Activated CD4-positive, alpha-beta T cell treated with anti-CD3 and anti-CD28 coated beads for 1 hour (primary cell): ENCODE results near the gene IL4I1.

Experiments
- DNase-seq: peaks from one replicate; pipeline ENCODE4 v3.0.0-alpha.2; 2020

Gene IL4I1

DNA sequence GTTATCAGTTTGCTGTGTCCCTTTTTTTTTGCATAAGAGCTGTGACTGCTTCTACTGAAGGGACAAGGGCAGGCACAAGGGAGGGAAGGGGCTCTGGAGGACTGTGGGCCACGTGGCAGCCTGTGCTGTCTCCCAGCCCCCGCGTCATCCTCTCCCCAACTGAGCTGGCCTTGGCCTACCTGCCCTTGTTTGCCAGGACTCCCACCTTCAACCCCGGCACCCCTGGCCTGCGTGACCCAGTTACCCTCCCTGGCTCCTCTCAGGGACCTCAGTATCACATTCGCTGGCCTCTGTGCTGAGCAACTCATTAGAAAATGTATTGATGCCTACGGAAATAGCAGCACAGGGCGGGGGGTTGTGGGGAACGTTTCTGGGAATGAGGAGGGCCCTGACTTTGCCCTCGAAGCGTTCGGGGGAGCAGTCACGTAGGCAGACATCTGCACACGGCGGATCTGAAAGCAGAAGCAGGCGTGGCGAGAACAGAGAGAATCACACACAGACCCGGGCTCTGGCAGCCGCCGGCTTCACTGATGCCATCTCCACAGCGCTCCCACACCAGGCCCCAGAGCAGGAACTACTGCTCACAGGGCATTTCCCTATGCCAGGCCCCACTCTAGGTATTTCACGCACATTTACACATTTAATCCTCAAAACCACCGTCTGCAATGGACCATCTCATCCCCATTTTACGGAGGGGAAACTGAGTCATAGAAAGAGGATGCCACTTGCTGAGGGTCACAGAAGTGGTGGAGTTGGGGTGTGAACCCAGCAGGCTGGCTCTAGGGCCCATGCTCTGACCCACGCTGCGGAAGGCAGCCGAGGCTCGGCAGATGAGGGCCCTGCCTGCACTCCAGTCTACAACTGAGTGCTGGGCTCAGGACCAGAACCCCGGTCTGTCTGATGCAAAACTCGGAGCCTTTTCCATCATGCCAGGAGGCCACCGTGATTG, 26.6 kb upstream of the IL4I1 start:
- no peak for DNase-seq

DNA sequence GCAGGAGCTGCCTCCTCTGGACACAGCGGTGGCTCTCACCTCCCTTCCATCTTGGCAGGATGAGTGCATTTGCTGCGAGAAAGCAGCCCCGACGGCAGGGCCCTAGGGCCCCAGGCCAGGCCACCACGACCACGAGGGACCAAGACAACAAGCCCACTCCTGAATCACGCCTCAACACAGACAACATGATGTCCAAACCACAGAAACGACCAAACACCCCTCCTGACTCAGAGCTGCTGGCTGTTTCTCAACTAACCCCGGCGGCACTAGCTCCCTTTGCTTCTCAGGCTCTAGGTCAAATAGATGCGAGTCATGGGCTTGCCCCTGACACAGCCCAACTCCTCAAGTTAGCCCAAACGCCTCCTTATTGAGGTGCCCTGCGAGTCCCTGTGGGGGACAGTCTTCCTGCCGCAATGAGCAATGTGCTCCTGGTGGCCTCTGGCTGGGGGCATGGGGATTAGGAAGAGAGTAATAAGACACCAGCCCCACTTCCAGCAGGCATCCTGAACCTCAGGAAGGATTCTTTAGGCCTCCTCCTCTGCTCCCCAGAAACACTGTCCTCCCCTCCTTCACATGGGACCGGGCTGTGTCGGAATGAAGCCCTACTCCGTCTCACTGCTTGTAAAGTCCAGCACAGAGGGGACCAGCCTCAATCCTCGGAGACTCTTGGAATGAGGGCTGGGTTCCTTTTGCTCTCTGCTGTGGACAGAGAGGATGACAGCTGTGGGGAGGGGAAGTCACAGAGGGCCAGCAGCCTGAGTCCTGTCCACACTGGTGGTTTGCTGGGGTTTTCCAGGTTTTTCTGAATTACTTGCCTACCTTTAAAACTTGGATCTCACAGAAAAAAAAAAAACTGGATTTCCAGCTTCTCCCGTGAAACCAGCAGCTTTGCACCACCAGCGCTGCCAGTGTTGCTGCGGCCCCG, 25.4 kb upstream of the IL4I1 start:
- DNase-seq, result no peak

DNA sequence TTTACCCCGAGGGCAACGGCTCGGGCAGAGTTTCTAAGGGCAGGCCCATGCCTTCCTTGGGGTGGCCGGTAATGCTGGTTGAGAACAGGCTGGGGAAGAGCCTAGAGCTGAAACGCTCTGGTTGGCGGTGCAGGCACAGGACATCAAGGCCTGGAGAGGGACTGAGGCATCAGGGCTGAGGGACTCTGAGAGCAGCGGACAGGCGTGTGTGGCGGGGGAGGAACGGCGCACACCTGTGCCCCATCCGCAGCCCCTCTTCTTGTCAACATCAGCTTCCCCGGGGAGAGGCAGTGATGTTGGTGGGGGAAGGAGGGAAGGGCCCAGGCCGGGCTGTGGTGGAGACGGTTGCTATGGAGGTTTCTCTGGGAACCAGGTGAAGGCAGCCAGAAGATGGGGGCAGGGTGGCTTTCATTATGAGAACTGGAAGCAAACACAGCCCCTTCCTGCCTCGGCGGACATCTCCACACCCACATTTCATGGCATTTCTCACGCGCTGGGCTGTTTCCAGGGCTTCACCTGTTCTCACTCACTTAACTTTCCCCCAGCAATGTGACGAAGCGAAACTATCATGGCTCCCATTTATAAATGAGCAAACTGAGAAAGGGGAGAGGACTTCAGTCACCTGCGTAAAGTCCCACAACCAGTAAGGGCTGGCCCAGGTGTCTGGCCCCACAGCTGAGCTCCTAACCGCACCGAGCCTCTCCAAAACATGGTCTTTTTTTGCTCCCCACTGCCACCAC, 24.1 kb upstream of the IL4I1 start:
- no peak for DNase-seq

DNA sequence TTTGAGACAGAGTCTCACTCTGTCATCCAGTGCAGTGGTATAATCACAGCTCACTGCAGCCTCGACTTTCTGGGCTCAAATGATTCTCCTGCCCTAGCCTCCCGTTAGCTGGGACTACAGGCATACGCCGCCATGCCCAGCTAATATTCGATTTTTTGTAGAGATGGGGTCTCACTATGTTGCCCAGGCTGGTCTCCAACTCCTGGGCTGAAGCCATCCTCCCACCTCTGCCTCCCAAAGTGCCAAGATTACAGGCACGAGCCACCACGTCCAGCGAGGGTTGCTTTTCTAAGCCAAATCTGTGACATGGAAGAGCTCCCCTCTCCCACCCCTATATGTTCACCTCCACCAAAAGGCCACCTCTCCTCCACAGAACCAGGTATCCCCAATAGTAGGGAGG, 21.4 kb upstream of the IL4I1 start:
- DNase-seq, result no peak

DNA sequence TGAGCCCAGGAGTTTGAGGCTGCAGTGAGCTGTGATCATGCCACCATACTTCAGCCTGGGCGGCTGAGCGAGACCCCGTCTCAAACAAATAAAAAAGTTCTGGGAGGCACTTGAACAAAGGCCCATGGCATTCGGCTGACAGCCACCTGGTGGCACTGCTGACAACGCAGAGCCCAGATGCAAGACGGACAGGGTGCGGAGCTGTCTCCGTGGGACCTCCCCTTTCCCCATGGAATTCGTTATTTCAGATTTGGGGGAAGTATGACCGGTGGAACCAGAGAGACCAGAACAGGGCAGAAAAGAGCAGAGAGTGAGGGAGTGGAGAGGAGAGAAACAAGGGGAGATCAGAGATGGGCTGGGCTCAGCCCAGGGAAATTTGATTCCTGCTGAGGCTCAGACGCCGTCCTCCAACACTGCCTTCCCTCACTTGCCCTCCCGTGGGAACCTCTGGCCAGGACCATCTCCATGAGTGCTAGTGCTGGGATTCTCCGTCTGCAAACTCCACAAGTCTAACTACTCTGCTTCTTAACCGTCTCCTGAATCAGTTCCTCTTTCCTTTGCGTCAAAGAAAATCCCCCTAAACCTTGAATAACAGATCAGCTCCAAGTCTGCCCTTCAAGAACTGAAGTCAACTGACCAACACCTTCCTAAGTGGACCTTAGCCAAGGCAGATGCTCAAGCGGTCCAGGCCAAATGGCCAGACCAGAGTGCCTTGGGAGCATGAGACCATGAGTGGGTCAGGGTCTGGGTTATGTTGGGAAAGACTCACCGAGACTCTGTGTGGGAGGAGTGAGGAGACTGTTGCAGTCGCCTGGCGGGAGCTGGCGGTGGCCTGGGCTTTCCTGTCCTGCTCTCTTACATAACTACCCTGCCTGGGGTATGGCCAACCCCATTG, 20.4 kb upstream of the IL4I1 start:
- DNase-seq, result no peak

DNA sequence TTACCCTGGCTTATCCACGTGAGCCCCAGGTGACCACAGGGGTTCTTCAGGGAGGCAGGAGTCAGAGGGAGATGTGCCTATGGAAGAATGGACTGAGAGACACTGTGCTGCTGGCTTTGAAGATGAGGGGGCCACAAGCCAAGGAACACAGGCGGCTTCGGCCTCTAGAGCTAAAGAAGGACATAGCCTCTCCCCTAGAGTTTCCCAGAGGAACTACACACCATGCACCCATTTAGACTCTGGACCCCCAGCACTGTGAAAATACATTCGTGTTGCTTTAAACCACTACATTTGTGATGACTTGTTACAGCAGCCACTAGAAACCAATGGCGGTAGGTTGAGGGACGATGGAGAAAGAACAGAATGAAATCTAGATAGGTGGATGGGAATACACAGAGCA, 18.6 kb upstream of the IL4I1 start:
- no peak for DNase-seq

DNA sequence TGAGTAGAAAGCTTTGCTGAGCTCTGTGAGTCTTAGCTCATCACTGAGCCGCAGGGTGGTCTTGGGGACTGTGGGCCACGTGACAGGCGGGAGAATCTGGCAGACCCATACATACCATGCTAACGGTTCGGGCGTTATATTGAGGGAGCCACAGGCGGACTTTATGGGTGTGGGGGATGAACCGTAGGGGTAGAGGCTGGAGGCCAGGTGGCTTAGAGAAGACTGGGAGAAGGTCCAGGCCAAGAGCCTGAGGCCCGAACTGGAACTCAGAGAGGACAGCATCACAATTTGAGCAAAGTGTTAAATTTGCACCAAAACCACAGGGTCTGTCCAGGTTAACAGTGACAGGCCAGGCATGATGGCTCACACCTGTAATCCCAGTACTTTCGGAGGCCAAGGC, 17.0 kb upstream of the IL4I1 start:
- no peak for DNase-seq

DNA sequence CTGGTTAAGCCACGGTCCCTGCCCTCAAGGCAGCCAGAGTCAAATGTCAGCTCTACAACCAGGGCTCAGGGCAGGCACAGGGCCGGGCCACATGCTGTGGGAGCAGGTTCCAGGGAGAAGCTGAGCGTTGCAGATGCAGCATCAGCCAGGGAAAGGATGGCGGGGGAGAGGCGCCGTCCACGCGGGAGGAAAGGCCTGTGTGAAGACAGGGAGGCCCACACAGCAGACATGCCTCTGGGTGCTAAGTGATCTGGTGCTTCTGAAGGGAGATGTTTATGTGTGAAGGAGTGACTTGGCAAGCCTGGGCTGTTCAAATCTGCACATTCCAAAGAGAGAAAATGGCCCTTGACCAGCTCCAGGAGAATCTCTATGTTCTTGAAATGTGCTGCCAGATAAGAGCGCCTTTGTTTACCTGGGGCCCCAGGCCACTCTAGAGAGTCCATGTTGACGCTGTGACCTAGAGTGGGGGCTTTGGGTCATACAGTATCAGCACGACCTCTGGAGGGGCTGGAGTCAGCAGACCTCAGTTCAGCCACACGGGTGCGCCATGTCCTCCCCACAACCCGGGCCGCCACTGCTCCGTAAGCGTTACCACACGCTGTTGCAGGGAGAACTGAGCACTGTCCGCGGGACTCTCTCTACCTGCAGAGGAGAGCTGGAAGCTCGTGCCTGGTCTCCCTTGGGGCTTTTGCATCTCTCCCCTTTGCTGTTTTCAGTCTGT, 16.4 kb upstream of the IL4I1 start:
- no peak for DNase-seq

DNA sequence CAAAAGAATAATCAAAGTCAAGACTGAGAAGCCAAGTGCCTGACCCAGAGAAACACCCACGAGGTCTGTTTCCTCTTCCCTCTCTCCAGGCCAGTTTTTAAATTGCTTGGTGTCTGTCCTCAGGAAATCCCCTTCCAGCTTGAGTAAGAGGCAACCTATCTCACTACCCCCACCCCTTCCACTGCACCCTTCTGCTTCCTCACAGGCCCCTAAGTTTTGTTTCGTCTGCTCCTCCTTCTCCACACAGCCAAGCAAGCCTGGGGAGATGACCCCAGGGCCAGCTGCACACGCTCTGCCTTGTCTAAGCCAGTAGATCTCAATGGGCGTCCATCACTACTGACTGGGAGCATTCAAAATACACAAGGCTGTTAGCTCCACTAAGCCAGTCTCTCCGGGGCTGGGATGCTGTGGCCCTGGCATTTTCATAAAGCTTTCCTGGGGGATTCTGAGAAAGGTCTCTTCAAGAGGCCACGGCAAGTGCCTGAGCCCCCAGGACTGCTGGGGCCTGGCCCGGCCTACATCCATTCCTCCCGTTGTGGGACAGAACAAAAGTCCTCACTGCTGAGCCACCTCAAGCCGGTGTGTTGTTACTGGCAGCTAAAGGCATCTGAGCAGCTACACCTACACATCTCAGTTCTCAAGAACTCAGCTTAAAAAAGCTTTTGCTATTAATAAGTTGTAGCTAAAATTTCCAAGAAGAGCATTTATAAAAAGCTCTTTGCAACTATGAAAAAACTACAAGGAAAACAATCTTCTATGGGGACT, 14.9 kb upstream of the IL4I1 start:
- DNase-seq, result no peak

DNA sequence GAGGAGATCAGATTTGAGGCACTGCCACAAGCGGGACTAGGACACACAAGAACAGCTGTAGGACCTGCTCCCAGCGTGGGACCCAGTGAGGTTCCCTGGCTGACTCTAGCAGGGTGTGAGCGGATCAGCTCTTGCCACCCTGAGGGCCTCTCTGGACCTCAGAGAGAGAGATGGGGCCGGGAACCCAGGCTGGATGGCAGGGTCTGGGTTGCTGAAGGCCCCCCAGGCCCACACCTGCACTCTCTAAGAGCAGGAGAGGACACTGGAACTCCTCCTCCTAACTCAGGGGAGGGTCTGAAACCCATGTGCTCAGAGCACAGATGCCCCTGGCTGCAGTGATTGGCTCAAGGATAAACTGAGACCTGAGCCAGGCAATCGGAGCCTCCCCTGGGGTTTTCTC, 13.5 kb upstream of the IL4I1 start:
- no peak for DNase-seq

DNA sequence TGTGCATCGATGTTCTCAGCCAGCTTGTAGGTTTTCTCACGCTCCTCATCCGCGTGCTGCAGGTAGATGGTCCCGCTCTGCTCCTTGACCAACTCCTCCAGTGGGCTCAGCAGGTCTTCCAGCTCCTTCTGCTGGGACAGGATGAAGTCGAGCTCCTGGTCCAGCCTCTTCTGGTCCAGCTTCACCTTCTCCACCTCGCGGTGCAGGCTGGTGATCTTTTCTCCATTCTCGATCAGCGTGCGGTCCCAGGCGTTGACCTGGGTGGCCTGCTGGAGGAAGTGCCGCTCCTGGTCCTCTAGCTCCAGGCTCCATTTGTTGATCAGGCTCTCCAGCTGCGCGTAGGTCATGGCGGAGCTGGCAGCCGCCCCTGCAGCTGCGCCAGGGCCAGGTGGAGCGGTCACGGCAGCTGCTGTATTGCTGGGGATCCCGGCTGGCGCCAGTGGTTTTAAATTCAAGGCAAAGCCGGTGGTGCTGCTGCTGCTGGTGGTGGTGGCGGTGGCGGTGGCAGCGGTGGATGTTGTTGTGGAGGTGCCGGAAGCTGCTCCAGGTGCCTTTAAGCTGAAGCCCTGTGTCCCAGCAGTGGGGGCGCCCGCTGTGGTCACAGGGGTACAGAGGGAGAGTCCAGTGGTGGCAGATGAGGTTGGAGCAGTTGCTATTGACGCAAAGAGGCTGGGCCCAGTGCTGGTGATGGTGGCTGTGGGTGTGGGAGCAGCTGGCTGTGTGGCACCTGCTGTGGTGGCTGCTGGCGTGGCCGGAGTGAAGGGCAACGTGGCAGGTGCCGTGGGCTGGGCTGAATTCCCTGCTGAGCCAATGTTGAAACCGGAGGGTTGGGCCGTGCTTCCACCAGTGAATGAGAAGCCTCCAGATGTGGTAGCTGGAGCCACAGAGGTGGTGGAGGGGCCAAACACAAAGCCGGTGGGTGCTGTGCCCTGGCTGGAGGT, 12.1 kb upstream of the IL4I1 start:
- DNase-seq, result no peak

DNA sequence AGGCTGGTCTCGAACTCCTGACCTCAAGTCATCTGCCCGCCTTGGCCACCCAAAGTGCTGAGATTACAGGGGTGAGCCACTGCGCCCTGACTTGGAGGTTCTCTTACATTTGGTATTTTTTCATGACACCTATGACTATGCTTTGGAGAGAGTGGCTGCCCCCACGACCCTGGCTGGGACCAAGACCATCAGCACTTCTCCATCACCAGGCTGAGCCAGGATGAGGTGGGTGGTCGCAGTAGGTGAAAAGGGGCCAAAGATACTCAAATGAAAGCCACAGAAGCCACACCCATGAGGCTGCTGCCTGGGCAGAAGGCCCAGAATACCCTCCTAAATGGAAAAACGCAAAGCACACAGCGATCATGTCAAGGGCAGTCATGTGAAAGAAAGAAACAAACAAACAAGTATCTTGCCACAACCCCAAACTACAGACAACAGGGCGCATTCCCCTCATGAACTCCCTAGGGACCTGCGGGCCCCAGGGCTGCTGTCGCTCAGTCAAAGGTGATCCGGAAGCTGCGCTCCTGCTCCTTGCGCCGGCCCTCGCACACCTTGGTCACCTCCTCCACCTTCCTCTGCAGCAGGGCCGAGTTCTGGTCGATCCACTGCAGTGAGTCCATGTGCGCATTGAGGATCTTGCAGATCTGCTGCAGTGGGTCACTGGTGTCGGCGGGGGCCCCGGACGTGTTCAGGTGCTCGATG, 11.2 kb upstream of the IL4I1 start:
- DNase-seq, result no peak

DNA sequence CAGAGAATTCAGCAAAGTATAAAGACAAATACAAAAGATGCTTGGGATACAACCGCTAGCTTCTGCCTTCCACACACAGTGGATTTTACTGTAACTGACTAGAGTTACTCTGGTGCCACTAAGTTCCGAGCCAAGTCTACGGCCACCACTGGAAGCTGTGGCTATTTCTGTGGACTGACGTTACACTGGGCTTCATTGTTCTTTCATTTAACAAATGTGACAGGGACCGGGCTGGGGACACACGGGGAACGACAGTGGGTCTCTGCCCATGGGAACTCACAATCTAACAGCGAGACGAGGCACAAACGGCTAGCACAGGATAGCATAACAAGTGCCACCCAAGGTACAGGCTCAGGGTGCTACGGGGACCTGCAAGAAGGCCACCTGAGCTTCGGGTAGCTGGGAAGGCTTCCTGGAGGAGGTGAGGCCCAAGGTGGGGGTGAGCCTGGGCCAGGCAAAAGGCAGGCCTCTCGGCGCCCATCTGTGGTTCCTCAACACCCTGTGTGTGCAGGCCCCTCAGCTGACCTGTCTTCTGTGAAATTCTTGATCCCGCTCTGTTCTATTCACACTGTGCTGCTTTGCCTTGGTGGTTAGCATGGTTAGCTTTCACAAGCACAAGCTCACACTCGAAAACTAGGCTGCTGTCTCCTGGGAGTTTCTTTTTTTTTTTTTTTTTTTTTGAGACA, 10.3 kb upstream of the IL4I1 start:
- DNase-seq, result no peak

DNA sequence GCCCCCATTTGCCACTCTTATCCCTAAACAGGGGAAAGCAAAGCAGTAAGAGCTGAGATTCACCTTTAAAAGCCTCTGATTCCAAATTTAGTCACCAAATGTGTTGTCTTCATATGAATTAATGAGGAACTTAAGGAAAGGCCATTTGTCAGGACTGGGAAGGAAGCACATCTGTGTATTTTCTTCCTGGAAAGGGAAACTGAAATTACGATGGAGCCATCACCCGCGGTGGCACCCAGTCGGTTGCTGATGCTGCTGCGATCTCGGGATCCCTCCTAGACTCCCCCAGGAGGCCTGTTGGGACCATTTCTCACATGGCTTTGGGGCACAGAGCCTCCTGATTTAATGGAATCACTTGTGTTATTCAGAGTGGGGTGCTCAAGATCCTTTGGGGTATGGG, 7.4 kb upstream of the IL4I1 start:
- no peak for DNase-seq

DNA sequence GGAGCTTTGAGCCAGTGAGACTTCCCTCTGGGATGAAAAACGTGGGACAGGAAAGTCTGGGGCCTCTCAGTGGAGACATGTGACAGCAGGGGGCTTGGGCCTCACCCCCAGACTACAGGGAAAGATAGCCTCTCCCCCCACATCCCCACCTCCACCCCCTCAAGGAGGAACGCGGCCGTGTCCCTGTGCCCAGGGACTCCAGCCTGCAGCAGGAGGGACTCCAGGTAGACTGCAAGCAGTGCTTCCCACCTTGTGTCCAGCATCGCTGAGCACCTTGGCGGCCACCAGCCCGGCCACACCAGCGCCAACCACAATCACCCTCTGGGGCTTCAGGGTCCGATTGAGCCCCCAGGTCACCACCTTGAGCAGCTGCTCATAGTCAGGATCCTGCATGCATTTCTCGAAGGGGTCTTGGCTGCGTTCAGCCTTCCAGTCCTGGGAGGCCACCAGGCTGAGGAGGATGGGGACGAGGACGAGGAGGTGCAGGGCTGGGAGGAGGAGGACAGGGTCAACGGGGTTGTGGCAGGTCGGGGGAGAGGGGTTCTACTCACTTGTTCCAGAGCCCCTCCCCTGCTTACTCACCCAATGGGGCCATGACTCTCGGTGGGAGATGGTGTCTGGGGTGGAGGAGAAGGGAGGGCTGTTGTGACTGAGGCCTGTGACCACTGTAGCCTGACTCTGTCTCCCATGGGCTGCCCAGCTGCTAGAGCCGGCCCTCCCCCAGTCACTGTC, 955 bp downstream of the IL4I1 start:
- no peak for DNase-seq

DNA sequence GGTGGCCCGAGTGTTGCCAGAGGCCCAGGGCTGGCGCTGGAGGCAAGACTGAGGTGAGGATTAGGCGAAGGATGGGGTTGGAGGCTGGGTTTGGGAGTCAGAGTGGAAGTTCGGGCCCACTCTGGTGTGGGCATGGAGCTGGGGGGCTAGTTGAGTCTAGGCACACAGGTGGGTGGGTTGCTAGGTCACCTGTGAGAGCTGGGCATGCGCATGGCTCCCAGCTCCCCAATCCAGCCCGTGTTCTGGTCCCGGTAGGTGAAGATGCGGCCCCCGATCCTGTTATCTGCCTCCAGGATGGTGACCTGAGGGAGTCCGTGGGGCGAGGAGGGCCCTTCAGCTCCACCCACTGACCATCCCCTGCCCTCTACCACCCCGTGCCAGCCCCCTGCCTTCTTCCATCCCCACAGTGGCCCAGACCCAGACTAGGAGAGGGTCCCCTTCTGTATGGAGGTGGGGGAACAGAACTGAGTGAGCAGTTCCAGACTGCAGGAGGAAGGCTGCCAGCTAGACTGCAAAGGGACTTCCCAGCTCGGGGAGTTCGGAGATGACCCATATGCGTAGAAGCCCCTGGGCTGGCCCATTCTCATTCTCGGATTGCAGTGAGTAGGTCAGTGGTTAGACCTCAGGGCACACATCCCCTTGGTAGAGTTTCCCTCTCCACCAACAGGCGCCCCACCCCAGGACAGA, 1.7 kb downstream of the IL4I1 start:
- DNase-seq, result no peak
